Measurements from ENCODE around the gene TTYH2. TPM values are rescaled to one million over a fixed set of nuclear protein-coding genes. Genes with fewer than 3 reads are reported as not detected.

TTYH2 gene
- total RNA-seq, 1 experiment from 2014 or later: 5.4 TPM

DNA sequence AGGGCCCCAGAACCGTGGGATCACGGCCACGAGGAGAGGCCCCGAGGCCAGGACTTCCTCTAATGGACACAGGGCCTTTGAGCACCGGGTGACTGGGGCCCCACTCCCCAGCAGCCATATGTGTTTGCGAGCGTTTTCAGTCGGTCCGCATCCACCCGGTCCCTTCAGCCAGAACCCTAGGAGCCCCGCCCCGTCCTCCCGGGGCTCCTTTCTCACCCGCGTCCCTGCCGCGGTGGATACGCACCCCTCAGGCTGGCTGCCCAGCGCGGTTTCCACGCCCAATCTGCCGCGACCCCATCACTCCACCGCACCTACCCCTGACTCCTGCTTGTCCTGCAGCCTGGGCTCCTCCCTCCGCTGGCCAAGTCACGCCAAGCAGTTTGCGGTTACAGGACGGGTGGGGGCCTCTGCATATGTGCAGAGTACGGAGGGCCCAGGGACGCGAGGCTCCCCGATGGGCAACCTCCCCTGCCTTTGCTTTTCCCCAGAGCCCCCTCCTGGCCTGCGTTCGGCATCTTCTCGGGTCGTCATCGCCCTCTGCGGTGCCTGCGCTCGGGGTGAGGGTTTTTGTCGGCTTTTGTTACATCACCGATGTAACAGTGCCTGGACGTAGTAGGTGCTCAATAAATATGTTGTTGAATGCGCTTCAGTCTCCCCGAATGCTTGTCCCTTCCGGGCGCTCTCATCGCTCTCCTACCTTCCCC is 1.0 kb upstream of the TTYH2 start:
- TF ChIP-seq CTCF (IDR thresholded peaks at IDR 0.05; ENCODE audit: insufficient read depth in 1 of 2, low read depth in 1 of 2, low read length in 1 of 2, severe bottlenecking in 1 of 2, unreplicated experiment in 1 of 2): no peak
- peak overlapping the region; percentile 83 for H3K27ac Mint-ChIP-seq (ENCODE audit: unreplicated experiment)
- peak overlapping the region; percentile 76 for H3K4me3 Mint-ChIP-seq (ENCODE audit: unreplicated experiment)
- H3K27me3 Mint-ChIP-seq (ENCODE audit: insufficient read depth, unreplicated experiment): no peaks in the 10 kb centered on the region
- ChIA-PET POLR2A (interaction anchor here (1.6 kb wide), 1 partner anchor 9 kb away, joined by 6 read pairs; the partner anchor contains the start of gene RPL38), CTCF (interaction anchor here (1.2 to 1.9 kb wide), 4 partner anchors 13 to 156 kb away, joined by 5 to 6 read pairs (median 6); no protein-coding TSS in a partner anchor)
- H3K9me3 ChIP-seq: no peaks in the 10 kb centered on the region
- H3K36me3 ChIP-seq (ENCODE audit: control insufficient read depth, insufficient read depth, low read length): peaks cover 5% of the 10 kb centered on the region; the same call in 1 of the 2 replicates
- peaks cover 26% of the 10 kb centered on the region for H3K4me1 Mint-ChIP-seq (ENCODE audit: low read depth, unreplicated experiment)
- intact Hi-C loops (cut with micrococcal nuclease; ENCODE audit: unreplicated experiment): loop anchor here (2.0 to 10.0 kb wide), 2 partner anchors 84 to 152 kb away; partner anchors contain the start of genes BTBD17 and GPR142
- peaks cover 62% of the 10 kb centered on the region for H3K36me3 Mint-ChIP-seq (ENCODE audit: insufficient read depth, unreplicated experiment)
- H3K9me3 Mint-ChIP-seq (ENCODE audit: unreplicated experiment): no peaks in the 10 kb centered on the region
- H3K4me3 ChIP-seq (ENCODE audit: low read depth, low read length): no peak overlapping the region
- no TSS peak for BruUV-seq (replicated peaks)
- peaks cover 21% of the 10 kb centered on the region for H3K4me1 ChIP-seq
- peak in 1 of 2 experiments; percentile 30 for DNase-seq
- no peaks in the 10 kb centered on the region for H3K27me3 ChIP-seq (replicated peaks; ENCODE audit: control insufficient read depth, insufficient read depth, low read length)

GRCh38 chr17:74213861-74214391 is 555 bp downstream of the TTYH2 start:
- no peaks in the 10 kb centered on the region for H3K9me3 ChIP-seq
- intact Hi-C loops (cut with micrococcal nuclease; ENCODE audit: unreplicated experiment): loop anchor here (2.0 to 10.0 kb wide), 2 partner anchors 83 to 151 kb away; partner anchors contain the start of genes BTBD17 and GPR142
- no TSS peak for BruUV-seq (replicated peaks)
- CTCF ChIA-PET: interaction anchor here (0.8 to 1.4 kb wide), 4 partner anchors 14 to 154 kb away, joined by 3 to 6 read pairs (median 5); no protein-coding TSS in a partner anchor
- H3K36me3 ChIP-seq (ENCODE audit: control insufficient read depth, insufficient read depth, low read length): no peaks in the 10 kb centered on the region
- peak overlapping the region; percentile 76 for H3K4me3 Mint-ChIP-seq (ENCODE audit: unreplicated experiment)
- H3K27ac Mint-ChIP-seq (ENCODE audit: unreplicated experiment): no peak overlapping the region
- no peak for TF ChIP-seq CTCF (IDR thresholded peaks at IDR 0.05; ENCODE audit: insufficient read depth in 1 of 2, low read depth in 1 of 2, low read length in 1 of 2, severe bottlenecking in 1 of 2, unreplicated experiment in 1 of 2)
- peak overlapping the region; percentile 67 for H3K4me3 ChIP-seq (ENCODE audit: low read depth, low read length)
- H3K27me3 ChIP-seq (replicated peaks; ENCODE audit: control insufficient read depth, insufficient read depth, low read length): no peaks in the 10 kb centered on the region
- peaks cover 46% of the 10 kb centered on the region for H3K36me3 Mint-ChIP-seq (ENCODE audit: insufficient read depth, unreplicated experiment)
- DNase-seq: no peak
- H3K9me3 Mint-ChIP-seq (ENCODE audit: unreplicated experiment): no peaks in the 10 kb centered on the region
- H3K4me1 Mint-ChIP-seq (ENCODE audit: low read depth, unreplicated experiment): peaks cover 26% of the 10 kb centered on the region
- POLR2A ChIA-PET: interaction anchor here (1.6 kb wide), 1 partner anchor 10 kb away, joined by 6 read pairs; the partner anchor contains the start of gene RPL38
- H3K4me1 ChIP-seq: peaks cover 21% of the 10 kb centered on the region
- no peaks in the 10 kb centered on the region for H3K27me3 Mint-ChIP-seq (ENCODE audit: insufficient read depth, unreplicated experiment)
